HG03159 (cell line): Measurements from ENCODE around the gene RRP9.
"Not testable (repeated sequence)": the region's sequence is repeated elsewhere in the genome, so short reads cannot be mapped to it uniquely, and the experiment has no call there.

ENCODE experiments used
- ATAC-seq: cut with Tn5 transposase; IDR thresholded peaks from one replicate; pipeline ENCODE4 v1.9.1; 2021; ENCODE audit warnings: mild to moderate bottlenecking, moderate library complexity; ENCODE audit not compliant: unreplicated experiment

Gene RRP9, protein sequence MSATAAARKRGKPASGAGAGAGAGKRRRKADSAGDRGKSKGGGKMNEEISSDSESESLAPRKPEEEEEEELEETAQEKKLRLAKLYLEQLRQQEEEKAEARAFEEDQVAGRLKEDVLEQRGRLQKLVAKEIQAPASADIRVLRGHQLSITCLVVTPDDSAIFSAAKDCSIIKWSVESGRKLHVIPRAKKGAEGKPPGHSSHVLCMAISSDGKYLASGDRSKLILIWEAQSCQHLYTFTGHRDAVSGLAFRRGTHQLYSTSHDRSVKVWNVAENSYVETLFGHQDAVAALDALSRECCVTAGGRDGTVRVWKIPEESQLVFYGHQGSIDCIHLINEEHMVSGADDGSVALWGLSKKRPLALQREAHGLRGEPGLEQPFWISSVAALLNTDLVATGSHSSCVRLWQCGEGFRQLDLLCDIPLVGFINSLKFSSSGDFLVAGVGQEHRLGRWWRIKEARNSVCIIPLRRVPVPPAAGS

DNA sequence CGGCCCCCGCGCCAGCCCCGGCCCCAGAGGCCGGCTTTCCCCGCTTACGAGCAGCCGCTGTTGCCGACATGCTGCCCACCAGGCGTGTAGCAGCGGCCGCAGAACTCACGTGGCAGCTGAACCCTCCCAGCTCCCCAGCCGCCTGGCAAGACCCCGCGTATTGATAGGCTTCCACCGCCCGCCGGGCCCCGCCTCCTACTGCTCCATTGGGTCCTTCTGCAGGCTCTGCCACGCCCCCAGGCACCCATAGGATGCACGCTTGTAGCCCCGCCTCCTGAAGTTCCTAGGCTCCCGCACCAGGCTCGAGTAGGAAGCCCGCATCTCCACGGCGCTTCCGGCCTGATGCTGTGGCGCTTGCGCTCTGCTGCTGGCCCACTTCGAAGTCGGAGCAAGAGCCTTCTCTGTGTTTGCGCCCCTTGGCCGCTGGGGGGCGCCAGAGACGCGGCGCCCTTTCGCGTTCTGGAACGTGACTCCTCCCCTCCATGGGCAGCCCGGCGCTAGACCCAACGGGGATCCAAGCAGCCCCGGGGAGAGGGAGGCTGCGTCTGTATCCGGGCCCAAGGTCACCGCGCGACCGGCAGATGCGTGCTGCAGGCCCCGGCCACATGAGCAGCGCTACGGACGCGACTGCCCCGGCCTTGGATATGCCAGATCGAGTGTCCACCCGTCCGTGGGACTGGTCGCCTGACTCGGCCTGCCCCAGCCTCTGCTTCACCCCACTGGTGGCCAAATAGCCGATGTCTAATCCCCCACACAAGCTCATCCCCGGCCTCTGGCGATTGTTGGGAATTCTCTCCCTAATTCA is at the start of gene RRP9, which contains the start of gene PARP3:
TSS of gene RRP9 (minus strand) at position 107 of the 805 bp plus-strand sequence. CDS start at position 70, 37 bp downstream.
TSS of gene PARP3 (plus strand) at position 566 of the 805 bp plus-strand sequence. CDS start 993 bp downstream, outside the sequence.
- peak; percentile 93 for ATAC-seq

DNA sequence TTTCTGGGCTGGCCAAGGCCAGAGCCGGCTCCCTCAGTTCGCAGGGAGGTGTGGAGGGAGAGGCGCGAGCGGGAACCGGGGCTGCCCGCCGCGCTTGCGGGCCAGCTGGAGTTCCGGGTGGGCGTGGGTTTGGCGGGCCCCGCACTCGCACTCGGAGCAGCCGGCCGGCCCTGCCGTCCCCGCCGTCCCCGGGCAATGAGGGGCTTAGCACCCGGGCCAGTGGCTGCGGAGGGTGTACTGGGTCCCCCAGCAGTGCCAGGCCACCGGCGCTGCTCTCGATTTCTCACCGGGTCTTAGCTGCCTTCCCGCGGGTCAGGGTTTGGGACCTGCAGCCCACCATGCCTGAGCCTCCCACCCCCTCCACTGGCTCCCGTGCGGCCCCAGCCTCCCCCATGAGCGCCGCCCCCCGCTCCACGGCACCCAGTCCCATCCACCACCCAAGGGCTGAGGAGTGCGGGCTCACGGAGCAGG is 48.8 kb upstream of the RRP9 start:
- ATAC-seq, result not testable (repeated sequence)

- no peak for ATAC-seq
These were observed 46.8 kb upstream of the RRP9 start for GRCh38 chr3:51988286-51989146.

DNA sequence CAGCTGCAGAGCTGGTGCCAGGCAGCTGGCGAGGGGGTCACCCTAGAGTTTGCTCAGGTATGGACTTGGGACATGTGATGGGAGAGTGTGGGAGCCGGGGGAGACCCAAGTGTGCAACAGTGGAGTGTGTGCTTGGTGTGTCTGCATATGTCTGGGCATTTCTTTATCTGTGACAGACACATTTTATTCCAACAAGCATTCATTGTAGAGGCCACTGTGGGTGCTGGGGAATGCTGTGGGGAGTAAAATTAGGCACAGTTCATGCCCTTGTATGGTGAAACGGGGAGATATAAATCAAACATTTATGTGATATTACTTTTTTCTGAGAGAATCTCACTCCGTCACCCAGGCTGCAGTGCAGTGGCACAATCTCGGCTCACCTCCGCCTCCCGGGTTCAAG is 45.9 kb upstream of the RRP9 start:
- ATAC-seq, result no peak

DNA sequence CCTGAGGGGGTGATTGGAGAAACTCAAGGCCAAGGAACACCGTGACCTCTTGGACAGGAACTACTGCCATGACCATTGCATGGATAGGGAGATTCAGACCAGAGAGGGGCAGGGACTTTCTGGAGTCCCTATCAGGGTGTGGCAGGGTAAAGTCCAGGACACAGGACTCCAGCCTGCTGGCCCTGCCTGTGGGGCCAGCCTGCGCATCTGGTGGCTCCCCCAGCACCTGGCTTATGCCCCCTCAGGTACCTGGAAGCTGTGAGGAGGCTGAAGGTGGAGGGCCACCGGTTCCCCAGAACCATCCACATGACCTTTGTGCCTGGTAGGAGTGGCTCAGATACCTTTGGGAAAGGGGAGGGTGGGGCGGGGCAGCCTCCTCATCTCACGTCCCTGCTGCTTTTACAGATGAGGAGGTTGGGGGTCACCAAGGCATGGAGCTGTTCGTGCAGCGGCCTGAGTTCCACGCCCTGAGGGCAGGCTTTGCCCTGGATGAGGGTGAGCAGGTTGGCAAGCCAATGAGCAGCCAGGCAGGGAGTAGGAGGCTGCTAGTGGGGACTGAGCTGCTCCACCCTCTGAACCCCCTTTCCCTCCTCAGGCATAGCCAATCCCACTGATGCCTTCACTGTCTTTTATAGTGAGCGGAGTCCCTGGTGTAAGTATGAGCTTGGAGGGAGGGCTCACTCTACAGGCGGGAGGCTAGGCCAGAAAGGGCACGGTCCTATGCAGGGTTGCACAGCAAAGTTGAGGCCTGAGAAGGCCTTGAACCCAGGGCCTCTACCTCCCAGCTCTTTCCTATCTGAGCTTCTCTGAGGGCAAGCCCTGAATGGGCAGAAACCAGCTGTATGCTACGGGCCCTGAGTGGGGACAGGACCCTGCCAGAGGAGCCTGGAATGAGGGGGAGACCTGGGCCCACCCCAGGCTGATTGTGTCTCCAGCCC is 44.6 kb upstream of the RRP9 start:
- ATAC-seq, result no peak

- no peak for ATAC-seq
These were observed 43.4 kb upstream of the RRP9 start for GRCh38 chr3:51985063-51985462.

DNA sequence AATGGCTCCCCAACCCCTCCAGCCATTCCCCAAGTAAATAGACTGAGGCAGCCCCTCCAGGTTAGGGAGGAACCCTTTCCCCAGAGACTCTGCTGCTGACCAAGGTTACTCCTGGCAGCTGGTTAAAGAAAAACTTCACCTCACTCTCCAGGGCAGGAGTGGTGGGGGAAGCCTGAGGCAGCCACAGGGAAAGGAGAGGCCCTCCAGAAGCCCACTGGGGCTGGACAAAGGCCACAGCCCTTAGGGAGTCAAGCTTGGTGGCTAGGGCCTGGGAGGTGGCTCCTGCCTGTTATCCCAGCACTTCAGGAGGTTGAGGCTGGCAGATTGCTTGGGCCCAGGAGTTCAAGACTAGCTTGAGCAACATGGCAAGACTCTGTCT is 42.6 kb upstream of the RRP9 start:
- no peak for ATAC-seq

DNA sequence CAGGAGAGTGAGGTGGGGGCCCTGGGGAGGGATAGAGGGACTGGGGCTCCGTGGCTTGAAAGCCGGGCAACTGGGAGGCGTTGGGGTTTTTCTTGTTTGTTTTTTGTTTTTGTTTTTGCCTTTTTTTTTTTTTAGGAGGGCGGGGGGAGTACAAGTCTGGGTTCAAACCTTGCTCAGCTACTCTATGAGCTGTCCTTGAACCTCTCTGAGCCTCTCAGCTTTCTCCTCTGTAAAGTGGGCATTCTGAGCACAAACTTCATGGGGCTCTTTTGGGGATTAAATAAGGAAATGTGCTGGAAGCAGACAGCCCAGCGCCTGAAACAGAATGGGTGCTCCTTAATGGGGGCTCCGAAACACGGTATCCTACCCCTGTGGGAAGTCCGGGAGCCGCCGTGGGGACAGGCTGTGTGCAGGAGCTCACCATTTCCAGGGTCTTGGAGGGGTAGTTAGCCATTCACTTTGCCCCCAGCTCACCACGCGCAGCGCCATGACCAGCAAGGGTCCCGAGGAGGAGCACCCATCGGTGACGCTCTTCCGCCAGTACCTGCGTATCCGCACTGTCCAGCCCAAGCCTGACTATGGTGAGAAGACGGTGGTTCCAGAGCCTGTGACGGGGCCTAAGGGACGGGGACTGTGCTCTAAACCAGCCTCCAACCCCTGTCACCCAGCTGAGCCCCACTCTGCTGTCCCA is 42.0 kb upstream of the RRP9 start:
- ATAC-seq, result no peak

- ATAC-seq, result peak; percentile 66
These were observed 41.3 kb upstream of the RRP9 start, which contains the start of gene ACY1 for GRCh38 chr3:51982838-51983577. ACY1 (plus strand) TSS chr3:51983535; CDS start chr3:51984065, 530 bp downstream.

GRCh38 chr3:51982352-51982837 is 40.7 kb upstream of the RRP9 start:
- ATAC-seq, result peak; percentile 53

DNA sequence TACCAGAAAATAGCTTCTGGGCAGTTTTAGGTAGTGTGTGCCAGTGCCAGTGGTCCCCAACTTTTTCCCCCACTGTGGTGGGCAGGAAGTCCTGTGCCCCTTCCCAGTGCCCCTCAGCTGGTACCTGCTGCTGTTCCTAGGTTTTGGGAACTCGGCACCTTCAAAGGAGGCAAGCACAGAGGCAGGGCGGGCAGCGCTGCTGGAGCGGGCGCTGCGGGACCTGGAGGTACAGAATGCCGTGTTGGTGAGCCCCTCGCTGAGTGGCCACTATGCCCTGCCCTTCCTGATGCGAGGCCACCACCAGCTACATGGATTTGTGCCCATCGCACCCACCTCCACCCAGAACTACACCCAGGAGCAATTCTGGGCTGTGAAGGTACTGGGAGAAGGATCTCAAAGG is 38.5 kb upstream of the RRP9 start:
- no peak for ATAC-seq

DNA sequence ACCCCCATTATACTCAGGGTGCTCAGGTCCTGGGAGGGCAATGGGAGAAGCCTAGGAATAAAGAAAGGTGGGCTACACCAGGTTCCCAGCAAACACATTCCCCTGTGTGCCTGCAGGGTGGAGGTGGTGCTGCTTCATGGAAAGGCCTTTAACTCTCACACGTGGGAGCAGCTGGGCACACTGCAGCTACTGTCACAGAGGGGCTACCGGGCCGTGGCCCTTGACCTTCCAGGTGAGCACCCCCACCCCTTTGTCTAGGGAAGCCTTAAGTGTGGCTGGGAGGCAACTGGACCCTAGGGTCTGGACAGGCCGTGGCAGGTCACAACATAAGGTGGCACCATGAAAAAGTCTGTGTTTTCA is 36.4 kb upstream of the RRP9 start:
- ATAC-seq, result no peak

- ATAC-seq, result no peak
These were observed 35.9 kb upstream of the RRP9 start for GRCh38 chr3:51977446-51978142.

DNA sequence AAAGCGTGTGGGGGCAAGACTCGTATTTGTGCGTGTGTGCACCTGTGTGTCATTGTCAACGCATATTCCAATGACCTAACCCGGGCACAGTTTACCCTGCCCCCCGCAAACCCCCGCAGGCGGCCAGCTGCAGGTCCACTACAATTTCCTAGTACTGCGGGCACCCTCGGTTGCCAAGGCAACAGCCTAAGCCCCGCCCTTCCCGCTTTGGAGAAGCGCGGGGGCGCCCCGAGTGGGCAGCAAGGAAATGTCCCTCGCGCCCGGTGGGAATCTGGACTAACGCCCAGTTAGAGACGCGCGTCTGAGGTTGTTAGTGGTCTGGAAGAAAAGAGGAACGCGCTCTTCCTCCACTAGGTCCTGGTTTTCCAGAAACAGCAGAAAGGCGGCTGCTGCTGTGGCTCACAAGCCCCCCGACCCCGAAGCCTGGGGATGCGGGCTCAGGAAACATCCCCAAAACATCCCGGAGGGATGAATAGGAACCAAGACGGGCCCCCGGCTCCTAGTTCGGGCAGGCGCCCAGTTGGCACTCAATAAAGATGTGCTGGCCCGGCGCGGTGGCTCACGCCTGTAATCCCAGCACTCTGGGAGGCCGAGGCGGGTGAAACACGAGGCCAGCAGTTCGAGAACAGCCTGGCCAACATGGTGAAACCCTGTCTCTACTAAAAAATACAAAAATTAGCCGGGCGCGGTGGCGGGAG is 34.3 kb upstream of the RRP9 start:
- ATAC-seq, result no peak

GRCh38 chr3:51974963-51975851 is 33.5 kb upstream of the RRP9 start, which contains the start of gene ABHD14A:
ABHD14A (plus strand) TSS chr3:51975064; CDS start chr3:51975136, 72 bp downstream.
- no peak for ATAC-seq
